HepG2 (cell line): Measurements from ENCODE around the gene NAA16. TPM values are rescaled to one million over a fixed set of nuclear protein-coding genes. Genes with fewer than 3 reads are reported as not detected.

Source experiments
- ATM ChIP-seq: fragments of 450-650 bp; IDR thresholded peaks from 2 replicates; pipeline ENCODE4 v1.7.1; 2017; ENCODE audit warnings: mild to moderate bottlenecking, borderline replicate concordance
- HDAC6 ChIP-seq: fragments of 200-600 bp; sonication (generic); IDR thresholded peaks from 2 replicates; pipeline ENCODE4 v1.7.0; 2017; ENCODE audit warnings: mild to moderate bottlenecking, antibody characterized with exemption, low read length, low read depth
- IKZF1 ChIP-seq: fragments of 450-650 bp; IDR thresholded peaks from 2 replicates; pipeline ENCODE4 v1.7.1; 2016
- KDM4B ChIP-seq: sonication (generic); formaldehyde crosslinking; IDR thresholded peaks from 2 replicates; pipeline ENCODE4 v1.4.0; 2020; ENCODE audit warnings: missing genetic modification reagents
- MTA1 ChIP-seq: sonication (generic); formaldehyde crosslinking; IDR thresholded peaks from 2 replicates; pipeline ENCODE4 v1.4.0; 2020; ENCODE audit warnings: missing genetic modification reagents, mild to moderate bottlenecking, borderline replicate concordance
- NFYC ChIP-seq: IDR thresholded peaks from 2 replicates; pipeline ENCODE4 v1.6.1; 2016; ENCODE audit warnings: missing genetic modification reagents, missing compliant biosample characterization
- PRPF4 ChIP-seq: fragments of 200-400 bp; formaldehyde crosslinking; IDR thresholded peaks from 2 replicates; pipeline ENCODE4 v1.6.1; 2016; ENCODE audit warnings: low read length, low read depth; ENCODE audit not compliant: poor library complexity, severe bottlenecking
- RAD51 ChIP-seq: fragments of 450-650 bp; IDR thresholded peaks from 2 replicates; pipeline ENCODE4 v1.6.1; 2016; ENCODE audit warnings: borderline replicate concordance
- TBX2 ChIP-seq: sonication (generic); formaldehyde crosslinking; IDR thresholded peaks from 2 replicates; pipeline ENCODE4 v1.5.0; 2020; ENCODE audit warnings: missing genetic modification reagents, mild to moderate bottlenecking, borderline replicate concordance
- TCF7 ChIP-seq: sonication (generic); IDR thresholded peaks from 2 replicates; pipeline ENCODE4 v1.6.1; 2016; ENCODE audit warnings: antibody characterized with exemption, low read depth
- TOE1 ChIP-seq: sonication (generic); formaldehyde crosslinking; IDR thresholded peaks from 2 replicates; pipeline ENCODE4 v1.4.0; 2020; ENCODE audit warnings: mild to moderate bottlenecking, missing genetic modification reagents
- ZBTB1 ChIP-seq: sonication (generic); formaldehyde crosslinking; IDR thresholded peaks from 2 replicates; pipeline ENCODE4 v1.4.0; 2020; ENCODE audit warnings: missing genetic modification reagents, borderline replicate concordance
- ZBTB7B ChIP-seq: sonication (generic); formaldehyde crosslinking; IDR thresholded peaks from 2 replicates; pipeline ENCODE4 v1.4.0; 2020; ENCODE audit warnings: missing genetic modification reagents
- ZFP90 ChIP-seq: sonication (generic); formaldehyde crosslinking; IDR thresholded peaks from 2 replicates; pipeline ENCODE4 v1.8.0; 2022; ENCODE audit warnings: missing genetic modification reagents, mild to moderate bottlenecking, inconsistent platforms, borderline replicate concordance
- ZNF17 ChIP-seq: sonication (generic); formaldehyde crosslinking; IDR thresholded peaks from 2 replicates; pipeline ENCODE4 v1.5.0; 2020; ENCODE audit warnings: mild to moderate bottlenecking, missing genetic modification reagents
- ZNF335 ChIP-seq: sonication (generic); formaldehyde crosslinking; IDR thresholded peaks from 2 replicates; pipeline ENCODE4 v1.4.0; 2020; ENCODE audit warnings: missing genetic modification reagents
- ZNF350 ChIP-seq: sonication (generic); formaldehyde crosslinking; IDR thresholded peaks from 2 replicates; pipeline ENCODE4 v1.4.0; 2020; ENCODE audit warnings: mild to moderate bottlenecking, low read depth, missing genetic modification reagents, borderline replicate concordance
- ZNF766 ChIP-seq: sonication (generic); formaldehyde crosslinking; IDR thresholded peaks from 2 replicates; pipeline ENCODE4 v1.5.0; 2020; ENCODE audit warnings: missing genetic modification reagents, borderline replicate concordance
- ZSCAN29 ChIP-seq: sonication (generic); formaldehyde crosslinking; conservative IDR thresholded peaks from 2 replicates; pipeline ENCODE4 v1.4.0; 2020; ENCODE audit warnings: mild to moderate bottlenecking, missing genetic modification reagents
- polyA plus RNA-seq, 8 experiments: library from polyadenylated mRNA; depleted of rRNA in 3 of 8; stranded (reverse) in 7 of 8; unstranded in 1 of 8; fragments of >200 nt; fragmentation: Illumina TruSeq in 4 of 8; extraction: Trizol in 4 of 8; gene quantifications; 2 replicates each; pipeline versions ENCODE4 v1.2.1 to v1.2.3, GENCODE V29; 2011 to 2016; ENCODE audit warnings: low read depth in 4 of 8, missing spikeins in 1 of 8, mixed read lengths in 1 of 8; ENCODE audit not compliant: insufficient read depth in 1 of 8
- total RNA-seq, 5 experiments: library from RNA; depleted of rRNA; stranded (reverse); fragments of >200 nt; fragmentation: Illumina TruSeq; extraction: Trizol; gene quantifications; 2 replicates each; pipeline ENCODE4 v1.2.3, GENCODE V29; 2016; ENCODE audit warnings: low read depth in 1 of 5
- TF ChIP-seq, protein P1 (sequence below): sonication (generic); formaldehyde crosslinking; IDR thresholded peaks from 2 replicates; pipeline ENCODE4 v1.8.1; 2023; ENCODE audit warnings: missing genetic modification reagents, inconsistent platforms, borderline replicate concordance
- TF ChIP-seq, protein P2 (sequence below): sonication (generic); formaldehyde crosslinking; IDR thresholded peaks from 2 replicates; pipeline ENCODE4 v1.5.0; 2020; ENCODE audit warnings: missing genetic modification reagents
- TF ChIP-seq, protein P3 (sequence below): sonication (generic); formaldehyde crosslinking; IDR thresholded peaks from 2 replicates; pipeline ENCODE4 v1.5.0; 2020; ENCODE audit warnings: missing genetic modification reagents, mild to moderate bottlenecking, borderline replicate concordance
- TF ChIP-seq, protein P4 (sequence below): sonication (generic); formaldehyde crosslinking; IDR thresholded peaks from 2 replicates; pipeline ENCODE4 v1.5.1; 2020; ENCODE audit warnings: mild to moderate bottlenecking, missing genetic modification reagents
- TF ChIP-seq, protein P5 (sequence below): sonication (generic); formaldehyde crosslinking; conservative IDR thresholded peaks from 2 replicates; pipeline ENCODE4 v1.8.0; 2022; ENCODE audit warnings: low read depth, missing genetic modification reagents

NAA16 gene
- total and polyA plus RNA-seq, 2 of the 13 experiments (the other 11 are each of a cell fraction or from before 2014, with no cell fraction given), result 9.2 to 15.1 TPM

DNA sequence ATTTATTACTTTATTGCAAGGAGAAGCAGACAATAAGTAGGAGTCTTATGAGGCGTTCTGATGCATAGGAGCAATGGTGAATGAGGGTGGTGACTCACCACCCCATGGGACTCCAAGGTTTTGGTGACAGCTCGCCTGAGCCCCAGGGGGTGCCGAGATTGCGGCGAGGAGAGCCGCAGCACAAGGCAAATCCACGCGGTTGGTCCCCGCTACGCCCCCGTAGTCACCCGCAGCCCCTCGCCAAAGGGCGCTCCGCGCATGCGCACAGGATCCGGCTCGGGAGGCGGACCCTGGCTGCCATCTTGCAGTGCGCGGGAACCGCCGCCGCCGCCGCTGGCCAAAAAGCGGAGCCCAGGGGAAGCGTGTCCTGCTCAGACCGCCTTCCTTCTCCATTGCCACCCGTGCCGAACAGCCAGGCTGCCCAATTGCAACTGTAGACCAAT lies at the start of gene NAA16 (continued):
- TF ChIP-seq ATM (no peak), ZBTB1 (CRISPR knock-in tag) (no peak), ZNF350 (no peak; the same call in none of the 2 replicates), PRPF4 (no peak), ZNF335 (CRISPR knock-in tag) (no peak), ZBTB7B (CRISPR knock-in tag) (peak; percentile 57), KDM4B (CRISPR knock-in tag) (peak; percentile 51; the same call in 1 of the 2 replicates), ZSCAN29 (CRISPR knock-in tag) (no peak), NFYC (CRISPR knock-in tag) (no peak), TOE1 (0 out of 2 replicates have a peak, but pooled peaks have one; percentile 35), IKZF1 (no peak), ZNF17 (CRISPR knock-in tag) (no peak), HDAC6 (no peak), MTA1 (CRISPR knock-in tag) (no peak), RAD51 (no peak), ZNF766 (peak; percentile 21; the same call in 1 of the 2 replicates), TCF7 (no peak), TBX2 (no peak; the same call in 1 of the 2 replicates), ZFP90 (peak; percentile 42; the same call in 1 of the 2 replicates)
- TF ChIP-seq, protein P1, sequence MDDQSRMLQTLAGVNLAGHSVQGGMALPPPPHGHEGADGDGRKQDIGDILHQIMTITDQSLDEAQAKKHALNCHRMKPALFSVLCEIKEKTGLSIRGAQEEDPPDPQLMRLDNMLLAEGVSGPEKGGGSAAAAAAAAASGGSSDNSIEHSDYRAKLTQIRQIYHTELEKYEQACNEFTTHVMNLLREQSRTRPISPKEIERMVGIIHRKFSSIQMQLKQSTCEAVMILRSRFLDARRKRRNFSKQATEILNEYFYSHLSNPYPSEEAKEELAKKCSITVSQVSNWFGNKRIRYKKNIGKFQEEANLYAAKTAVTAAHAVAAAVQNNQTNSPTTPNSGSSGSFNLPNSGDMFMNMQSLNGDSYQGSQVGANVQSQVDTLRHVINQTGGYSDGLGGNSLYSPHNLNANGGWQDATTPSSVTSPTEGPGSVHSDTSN (CRISPR knock-in tag), result no peak
- TF ChIP-seq, protein P2, sequence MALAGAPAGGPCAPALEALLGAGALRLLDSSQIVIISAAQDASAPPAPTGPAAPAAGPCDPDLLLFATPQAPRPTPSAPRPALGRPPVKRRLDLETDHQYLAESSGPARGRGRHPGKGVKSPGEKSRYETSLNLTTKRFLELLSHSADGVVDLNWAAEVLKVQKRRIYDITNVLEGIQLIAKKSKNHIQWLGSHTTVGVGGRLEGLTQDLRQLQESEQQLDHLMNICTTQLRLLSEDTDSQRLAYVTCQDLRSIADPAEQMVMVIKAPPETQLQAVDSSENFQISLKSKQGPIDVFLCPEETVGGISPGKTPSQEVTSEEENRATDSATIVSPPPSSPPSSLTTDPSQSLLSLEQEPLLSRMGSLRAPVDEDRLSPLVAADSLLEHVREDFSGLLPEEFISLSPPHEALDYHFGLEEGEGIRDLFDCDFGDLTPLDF (CRISPR knock-in tag), result peak; percentile 75
- TF ChIP-seq, protein P3, sequence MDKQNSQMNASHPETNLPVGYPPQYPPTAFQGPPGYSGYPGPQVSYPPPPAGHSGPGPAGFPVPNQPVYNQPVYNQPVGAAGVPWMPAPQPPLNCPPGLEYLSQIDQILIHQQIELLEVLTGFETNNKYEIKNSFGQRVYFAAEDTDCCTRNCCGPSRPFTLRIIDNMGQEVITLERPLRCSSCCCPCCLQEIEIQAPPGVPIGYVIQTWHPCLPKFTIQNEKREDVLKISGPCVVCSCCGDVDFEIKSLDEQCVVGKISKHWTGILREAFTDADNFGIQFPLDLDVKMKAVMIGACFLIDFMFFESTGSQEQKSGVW (CRISPR knock-in tag), result no peak
- TF ChIP-seq, protein P4, sequence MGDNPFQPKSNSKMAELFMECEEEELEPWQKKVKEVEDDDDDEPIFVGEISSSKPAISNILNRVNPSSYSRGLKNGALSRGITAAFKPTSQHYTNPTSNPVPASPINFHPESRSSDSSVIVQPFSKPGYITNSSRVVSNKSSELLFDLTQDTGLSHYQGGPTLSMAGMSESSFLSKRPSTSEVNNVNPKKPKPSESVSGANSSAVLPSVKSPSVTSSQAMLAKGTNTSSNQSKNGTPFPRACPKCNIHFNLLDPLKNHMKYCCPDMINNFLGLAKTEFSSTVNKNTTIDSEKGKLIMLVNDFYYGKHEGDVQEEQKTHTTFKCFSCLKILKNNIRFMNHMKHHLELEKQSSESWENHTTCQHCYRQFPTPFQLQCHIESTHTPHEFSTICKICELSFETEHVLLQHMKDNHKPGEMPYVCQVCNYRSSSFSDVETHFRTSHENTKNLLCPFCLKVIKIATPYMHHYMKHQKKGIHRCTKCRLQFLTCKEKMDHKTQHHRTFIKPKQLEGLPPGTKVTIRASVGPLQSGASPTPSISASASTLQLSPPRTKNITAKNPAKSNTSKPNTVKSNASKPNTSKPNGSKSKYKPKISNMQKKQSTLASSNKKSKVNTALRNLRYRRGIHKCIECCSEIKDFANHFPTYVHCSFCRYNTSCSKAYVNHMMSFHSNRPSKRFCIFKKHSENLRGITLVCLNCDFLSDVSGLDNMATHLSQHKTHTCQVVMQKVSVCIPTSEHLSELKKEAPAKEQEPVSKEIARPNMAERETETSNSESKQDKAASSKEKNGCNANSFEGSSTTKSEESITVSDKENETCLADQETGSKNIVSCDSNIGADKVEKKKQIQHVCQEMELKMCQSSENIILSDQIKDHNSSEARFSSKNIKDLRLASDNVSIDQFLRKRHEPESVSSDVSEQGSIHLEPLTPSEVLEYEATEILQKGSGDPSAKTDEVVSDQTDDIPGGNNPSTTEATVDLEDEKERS (CRISPR knock-in tag), result no peak
- TF ChIP-seq, protein P5, sequence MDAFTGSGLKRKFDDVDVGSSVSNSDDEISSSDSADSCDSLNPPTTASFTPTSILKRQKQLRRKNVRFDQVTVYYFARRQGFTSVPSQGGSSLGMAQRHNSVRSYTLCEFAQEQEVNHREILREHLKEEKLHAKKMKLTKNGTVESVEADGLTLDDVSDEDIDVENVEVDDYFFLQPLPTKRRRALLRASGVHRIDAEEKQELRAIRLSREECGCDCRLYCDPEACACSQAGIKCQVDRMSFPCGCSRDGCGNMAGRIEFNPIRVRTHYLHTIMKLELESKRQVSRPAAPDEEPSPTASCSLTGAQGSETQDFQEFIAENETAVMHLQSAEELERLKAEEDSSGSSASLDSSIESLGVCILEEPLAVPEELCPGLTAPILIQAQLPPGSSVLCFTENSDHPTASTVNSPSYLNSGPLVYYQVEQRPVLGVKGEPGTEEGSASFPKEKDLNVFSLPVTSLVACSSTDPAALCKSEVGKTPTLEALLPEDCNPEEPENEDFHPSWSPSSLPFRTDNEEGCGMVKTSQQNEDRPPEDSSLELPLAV, result no peak
